22Rv1 (cell line): ENCODE measurements around the gene SFXN5.

Experiments
- ZFX ChIP-seq: fragments of 450-650 bp; IDR thresholded peaks from 2 replicates; pipeline ENCODE4 v1.6.1; 2017; ENCODE audit warnings: antibody characterized with exemption, borderline replicate concordance
- TF ChIP-seq, protein P1 (sequence below): fragments of 450-650 bp; IDR thresholded peaks from 2 replicates; pipeline ENCODE4 v1.5.1; 2017; ENCODE audit warnings: mild to moderate bottlenecking

DNA sequence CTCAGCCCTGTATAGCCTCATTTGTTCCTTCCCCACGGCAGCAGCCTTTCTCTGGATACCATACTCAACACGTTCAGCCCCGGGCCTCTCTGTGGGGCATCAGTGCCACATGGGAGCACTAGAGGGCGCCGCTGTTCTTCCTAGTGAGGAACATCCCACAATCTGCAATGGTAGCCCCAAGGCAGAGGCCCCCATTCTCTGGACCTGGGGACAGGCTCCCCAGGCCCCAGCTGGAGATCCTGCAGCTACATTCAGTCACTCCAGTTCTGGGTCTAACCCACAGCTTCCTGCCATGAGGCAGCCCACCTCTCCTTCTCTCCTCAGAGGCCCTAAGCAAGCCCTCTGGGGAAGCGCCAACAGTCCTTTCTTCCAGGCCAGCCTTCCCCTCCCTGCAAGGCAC, 14.2 kb upstream of the SFXN5 start:
- TF ChIP-seq, protein P1, sequence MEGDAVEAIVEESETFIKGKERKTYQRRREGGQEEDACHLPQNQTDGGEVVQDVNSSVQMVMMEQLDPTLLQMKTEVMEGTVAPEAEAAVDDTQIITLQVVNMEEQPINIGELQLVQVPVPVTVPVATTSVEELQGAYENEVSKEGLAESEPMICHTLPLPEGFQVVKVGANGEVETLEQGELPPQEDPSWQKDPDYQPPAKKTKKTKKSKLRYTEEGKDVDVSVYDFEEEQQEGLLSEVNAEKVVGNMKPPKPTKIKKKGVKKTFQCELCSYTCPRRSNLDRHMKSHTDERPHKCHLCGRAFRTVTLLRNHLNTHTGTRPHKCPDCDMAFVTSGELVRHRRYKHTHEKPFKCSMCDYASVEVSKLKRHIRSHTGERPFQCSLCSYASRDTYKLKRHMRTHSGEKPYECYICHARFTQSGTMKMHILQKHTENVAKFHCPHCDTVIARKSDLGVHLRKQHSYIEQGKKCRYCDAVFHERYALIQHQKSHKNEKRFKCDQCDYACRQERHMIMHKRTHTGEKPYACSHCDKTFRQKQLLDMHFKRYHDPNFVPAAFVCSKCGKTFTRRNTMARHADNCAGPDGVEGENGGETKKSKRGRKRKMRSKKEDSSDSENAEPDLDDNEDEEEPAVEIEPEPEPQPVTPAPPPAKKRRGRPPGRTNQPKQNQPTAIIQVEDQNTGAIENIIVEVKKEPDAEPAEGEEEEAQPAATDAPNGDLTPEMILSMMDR = peak; percentile 94
- no peak for TF ChIP-seq ZFX
